Fibroblast of pulmonary artery (primary cell): Measurements from ENCODE around the gene RAB11A.

Experiments used
- DNase-seq: peaks from one replicate; pipeline ENCODE4 v3.0.0-alpha.2; 2010; ENCODE audit warnings: low read depth
- H3K4me3 ChIP-seq: replicated peaks from 2 replicates; pipeline ENCODE4 v1.5.1; 2011; ENCODE audit warnings: low read depth, mild to moderate bottlenecking, control low read depth, low read length, moderate library complexity
- CTCF ChIP-seq: IDR thresholded peaks from 2 replicates; pipeline ENCODE4 v1.5.1; 2011; ENCODE audit warnings: mild to moderate bottlenecking, control low read depth, low read length, inconsistent platforms; ENCODE audit errors: missing control alignments

Gene RAB11A

GRCh38 chr15:65925338-65925737, 56.0 kb downstream of the RAB11A start:
- no peak for DNase-seq
- TF ChIP-seq CTCF = no peak
- H3K4me3 ChIP-seq = no peak overlapping the region

GRCh38 chr15:65926459-65926858, 57.2 kb downstream of the RAB11A start:
- TF ChIP-seq CTCF = no peak
- no peak overlapping the region for H3K4me3 ChIP-seq
- DNase-seq = no peak

GRCh38 chr15:65926899-65927298, 57.6 kb downstream of the RAB11A start:
- DNase-seq = no peak
- TF ChIP-seq CTCF = no peak
- no peak overlapping the region for H3K4me3 ChIP-seq

- H3K4me3 ChIP-seq = no peak overlapping the region
- DNase-seq = no peak
- TF ChIP-seq CTCF = peak; percentile 26
These were observed 58.3 kb downstream of the RAB11A start for GRCh38 chr15:65927545-65927944.

GRCh38 chr15:65929573-65929972, 60.3 kb downstream of the RAB11A start:
- no peak for TF ChIP-seq CTCF
- DNase-seq = no peak
- H3K4me3 ChIP-seq = no peak overlapping the region

GRCh38 chr15:65930134-65930533, 60.8 kb downstream of the RAB11A start:
- no peak for DNase-seq
- TF ChIP-seq CTCF = no peak
- H3K4me3 ChIP-seq = no peak overlapping the region

- DNase-seq = no peak
- H3K4me3 ChIP-seq = no peak overlapping the region
- TF ChIP-seq CTCF = no peak
These were observed 61.9 kb downstream of the RAB11A start for GRCh38 chr15:65931221-65931620.
